SKM-1 (cell line): ENCODE measurements around the gene TSSK2.
A peak's percentile ranks its signal among the peaks of the same experiment; 100 is the strongest.

Experiments
- DNase-seq: peaks from one replicate; lab custom pipeline; 2025; ENCODE audit not compliant: unreplicated experiment; lab: John Stamatoyannopoulos, UW

TSSK2 gene

GRCh38 chr22:19105867-19106802 is 25.0 kb upstream of the TSSK2 start:
- no peak for DNase-seq

GRCh38 chr22:19106886-19107729 is 24.0 kb upstream of the TSSK2 start:
- no peak for DNase-seq

GRCh38 chr22:19107730-19108074 is 23.4 kb upstream of the TSSK2 start:
- no peak for DNase-seq

- no peak for DNase-seq
Measured at GRCh38 chr22:19108807-19109197, 22.3 kb upstream of the TSSK2 start.

- peak; percentile 96 for DNase-seq
Measured at GRCh38 chr22:19109198-19110063, 21.7 kb upstream of the TSSK2 start.

GRCh38 chr22:19110064-19110458 is 21.0 kb upstream of the TSSK2 start:
- no peak for DNase-seq

GRCh38 chr22:19110646-19111045 is 20.5 kb upstream of the TSSK2 start:
- DNase-seq = no peak

- DNase-seq = no peak
Measured at GRCh38 chr22:19111140-19111539, 20.0 kb upstream of the TSSK2 start.

GRCh38 chr22:19111584-19111983 is 19.5 kb upstream of the TSSK2 start:
- DNase-seq = no peak

GRCh38 chr22:19113429-19113828 is 17.7 kb upstream of the TSSK2 start:
- DNase-seq = no peak

- DNase-seq = no peak
Measured at GRCh38 chr22:19114984-19115552, 16.0 kb upstream of the TSSK2 start.

GRCh38 chr22:19115628-19116027 is 15.5 kb upstream of the TSSK2 start:
- no peak for DNase-seq

- no peak for DNase-seq
Measured at GRCh38 chr22:19117111-19117512, 14.0 kb upstream of the TSSK2 start.

GRCh38 chr22:19118329-19118880 is 12.7 kb upstream of the TSSK2 start:
- no peak for DNase-seq

- no peak for DNase-seq
Measured at GRCh38 chr22:19119949-19120348, 11.2 kb upstream of the TSSK2 start.

- no peak for DNase-seq
Measured at GRCh38 chr22:19120829-19121630, 10.1 kb upstream of the TSSK2 start.

GRCh38 chr22:19121631-19122142 is 9.4 kb upstream of the TSSK2 start:
- no peak for DNase-seq

- peak; percentile 93 for DNase-seq
Measured at GRCh38 chr22:19122143-19122751, 8.9 kb upstream of the TSSK2 start, which contains the start of gene DGCR2. DGCR2 (minus strand) TSS chr22:19122412; CDS start chr22:19122206, 206 bp downstream.
